GM18873 (cell line): ENCODE data around the gene ANO2.
"Not testable (repeated sequence)": the region's sequence is repeated elsewhere in the genome, so short reads cannot be mapped to it uniquely, and the experiment has no call there.

Source experiments
- ATAC-seq: cut with Tn5 transposase; IDR thresholded peaks from one replicate; pipeline ENCODE4 v1.9.1; 2021; ENCODE audit warnings: mild to moderate bottlenecking, moderate library complexity, moderate number of reproducible peaks; ENCODE audit not compliant: unreplicated experiment, low FRiP score

The ANO2 gene

GRCh38 chr12:5568325-5568981 lies 376.6 kb downstream of the ANO2 start:
- no peak for ATAC-seq

- ATAC-seq: no peak
Measured at GRCh38 chr12:5567016-5567725, 377.9 kb downstream of the ANO2 start.

- no peak for ATAC-seq
Measured at GRCh38 chr12:5565933-5566599, 379.0 kb downstream of the ANO2 start.

- ATAC-seq: no peak
Measured at GRCh38 chr12:5562581-5562980, 382.5 kb downstream of the ANO2 start.

GRCh38 chr12:5561846-5562245 lies 383.2 kb downstream of the ANO2 start:
- ATAC-seq: no peak

- ATAC-seq: no peak
Measured at GRCh38 chr12:5561057-5561456, 384.0 kb downstream of the ANO2 start.

GRCh38 chr12:5560265-5560664 lies 384.8 kb downstream of the ANO2 start:
- ATAC-seq: no peak

- no peak for ATAC-seq
Measured at GRCh38 chr12:5557906-5558305, 387.2 kb downstream of the ANO2 start.

- no peak for ATAC-seq
Measured at GRCh38 chr12:5556946-5557673, 387.9 kb downstream of the ANO2 start.

- ATAC-seq: no peak
Measured at GRCh38 chr12:5556033-5556614, 388.9 kb downstream of the ANO2 start.

- no peak for ATAC-seq
Measured at GRCh38 chr12:5554711-5555110, 390.3 kb downstream of the ANO2 start.

- no peak for ATAC-seq
Measured at GRCh38 chr12:5549011-5549410, 396.0 kb downstream of the ANO2 start.

- no peak for ATAC-seq
Measured at GRCh38 chr12:5548152-5548943, 396.7 kb downstream of the ANO2 start.

GRCh38 chr12:5546616-5547015 lies 398.4 kb downstream of the ANO2 start:
- no peak for ATAC-seq

- no peak for ATAC-seq
Measured at GRCh38 chr12:5537771-5538170, 407.3 kb downstream of the ANO2 start.

GRCh38 chr12:5537026-5537615 lies 407.9 kb downstream of the ANO2 start:
- ATAC-seq: not testable (repeated sequence)

- no peak for ATAC-seq
Measured at GRCh38 chr12:5535541-5535940, 409.5 kb downstream of the ANO2 start.

- ATAC-seq: no peak
Measured at GRCh38 chr12:5534426-5535199, 410.4 kb downstream of the ANO2 start.

- no peak for ATAC-seq
Measured at GRCh38 chr12:5533368-5533767, 411.7 kb downstream of the ANO2 start.
